ENCODE results near the gene GARIN5B. TPM values are rescaled to one million over a fixed set of nuclear protein-coding genes. Genes with fewer than 3 reads are reported as not detected.

GARIN5B gene
- polyA plus RNA-seq, 1 donor from 2014 or later: not detected

DNA sequence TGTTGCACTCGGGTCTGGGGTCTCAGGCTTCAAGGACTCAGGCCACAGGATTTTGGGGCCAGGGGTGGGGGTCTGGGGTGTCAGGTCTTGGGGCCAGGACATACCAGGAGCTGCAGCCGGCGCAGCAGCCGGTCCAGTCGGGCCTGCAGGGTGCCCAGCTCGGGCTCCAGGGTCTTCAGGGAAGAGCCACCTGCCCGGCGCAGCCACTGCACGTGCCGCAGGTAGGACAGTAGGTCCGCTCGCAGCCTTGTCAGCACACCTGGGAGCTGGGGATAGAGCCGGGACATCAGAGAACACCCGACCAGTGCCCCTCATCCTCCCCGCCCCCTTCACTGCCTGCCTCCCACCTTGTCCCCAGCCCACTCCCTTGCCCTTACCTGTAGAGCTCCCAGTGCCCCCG lies 5.0 kb upstream of the GARIN5B start:
- TF ChIP-seq SMC3 (conservative IDR thresholded peaks at IDR 0.05; ENCODE audit: poor library complexity): no peak
- TF ChIP-seq, protein P1, sequence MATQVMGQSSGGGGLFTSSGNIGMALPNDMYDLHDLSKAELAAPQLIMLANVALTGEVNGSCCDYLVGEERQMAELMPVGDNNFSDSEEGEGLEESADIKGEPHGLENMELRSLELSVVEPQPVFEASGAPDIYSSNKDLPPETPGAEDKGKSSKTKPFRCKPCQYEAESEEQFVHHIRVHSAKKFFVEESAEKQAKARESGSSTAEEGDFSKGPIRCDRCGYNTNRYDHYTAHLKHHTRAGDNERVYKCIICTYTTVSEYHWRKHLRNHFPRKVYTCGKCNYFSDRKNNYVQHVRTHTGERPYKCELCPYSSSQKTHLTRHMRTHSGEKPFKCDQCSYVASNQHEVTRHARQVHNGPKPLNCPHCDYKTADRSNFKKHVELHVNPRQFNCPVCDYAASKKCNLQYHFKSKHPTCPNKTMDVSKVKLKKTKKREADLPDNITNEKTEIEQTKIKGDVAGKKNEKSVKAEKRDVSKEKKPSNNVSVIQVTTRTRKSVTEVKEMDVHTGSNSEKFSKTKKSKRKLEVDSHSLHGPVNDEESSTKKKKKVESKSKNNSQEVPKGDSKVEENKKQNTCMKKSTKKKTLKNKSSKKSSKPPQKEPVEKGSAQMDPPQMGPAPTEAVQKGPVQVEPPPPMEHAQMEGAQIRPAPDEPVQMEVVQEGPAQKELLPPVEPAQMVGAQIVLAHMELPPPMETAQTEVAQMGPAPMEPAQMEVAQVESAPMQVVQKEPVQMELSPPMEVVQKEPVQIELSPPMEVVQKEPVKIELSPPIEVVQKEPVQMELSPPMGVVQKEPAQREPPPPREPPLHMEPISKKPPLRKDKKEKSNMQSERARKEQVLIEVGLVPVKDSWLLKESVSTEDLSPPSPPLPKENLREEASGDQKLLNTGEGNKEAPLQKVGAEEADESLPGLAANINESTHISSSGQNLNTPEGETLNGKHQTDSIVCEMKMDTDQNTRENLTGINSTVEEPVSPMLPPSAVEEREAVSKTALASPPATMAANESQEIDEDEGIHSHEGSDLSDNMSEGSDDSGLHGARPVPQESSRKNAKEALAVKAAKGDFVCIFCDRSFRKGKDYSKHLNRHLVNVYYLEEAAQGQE (IDR thresholded peaks at IDR 0.05; ENCODE audit: borderline replicate concordance): no peak
- TF ChIP-seq MXI1 (conservative IDR thresholded peaks at IDR 0.05; ENCODE audit: poor library complexity, severe bottlenecking): no peak
- TF ChIP-seq RAD21 (conservative IDR thresholded peaks at IDR 0.05): no peak
- no peak for TF ChIP-seq TAF1 (IDR thresholded peaks at IDR 0.05; ENCODE audit: low read depth)
- TF ChIP-seq EZH2 (IDR thresholded peaks at IDR 0.05; ENCODE audit: borderline replicate concordance, insufficient read depth, low read length, poor library complexity, severe bottlenecking): no peak
- no peak for TF ChIP-seq POLR2AphosphoS5 (IDR thresholded peaks at IDR 0.05)
- TF ChIP-seq, protein P2, sequence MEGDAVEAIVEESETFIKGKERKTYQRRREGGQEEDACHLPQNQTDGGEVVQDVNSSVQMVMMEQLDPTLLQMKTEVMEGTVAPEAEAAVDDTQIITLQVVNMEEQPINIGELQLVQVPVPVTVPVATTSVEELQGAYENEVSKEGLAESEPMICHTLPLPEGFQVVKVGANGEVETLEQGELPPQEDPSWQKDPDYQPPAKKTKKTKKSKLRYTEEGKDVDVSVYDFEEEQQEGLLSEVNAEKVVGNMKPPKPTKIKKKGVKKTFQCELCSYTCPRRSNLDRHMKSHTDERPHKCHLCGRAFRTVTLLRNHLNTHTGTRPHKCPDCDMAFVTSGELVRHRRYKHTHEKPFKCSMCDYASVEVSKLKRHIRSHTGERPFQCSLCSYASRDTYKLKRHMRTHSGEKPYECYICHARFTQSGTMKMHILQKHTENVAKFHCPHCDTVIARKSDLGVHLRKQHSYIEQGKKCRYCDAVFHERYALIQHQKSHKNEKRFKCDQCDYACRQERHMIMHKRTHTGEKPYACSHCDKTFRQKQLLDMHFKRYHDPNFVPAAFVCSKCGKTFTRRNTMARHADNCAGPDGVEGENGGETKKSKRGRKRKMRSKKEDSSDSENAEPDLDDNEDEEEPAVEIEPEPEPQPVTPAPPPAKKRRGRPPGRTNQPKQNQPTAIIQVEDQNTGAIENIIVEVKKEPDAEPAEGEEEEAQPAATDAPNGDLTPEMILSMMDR (IDR thresholded peaks at IDR 0.05; ENCODE audit: poor library complexity, severe bottlenecking): no peak
- no peak for TF ChIP-seq EP300 (conservative IDR thresholded peaks at IDR 0.05; ENCODE audit: poor library complexity, severe bottlenecking)
- H4K20me1 ChIP-seq (ENCODE audit: insufficient read depth): no peaks in the 10 kb centered on the region
- no peaks in the 10 kb centered on the region for H3K9me3 ChIP-seq (ENCODE audit: low read length)
- H3K9me2 ChIP-seq (ENCODE audit: insufficient read depth, low read length): no peaks in the 10 kb centered on the region
- no peaks in the 10 kb centered on the region for H3K79me2 ChIP-seq (replicated peaks; ENCODE audit: insufficient read depth, low read length)
- H3K27me3 ChIP-seq (ENCODE audit: insufficient read depth, low read depth, low read length): peaks cover 35% of the 10 kb centered on the region
- no peaks in the 10 kb centered on the region for H3K36me3 ChIP-seq (ENCODE audit: insufficient read depth, low read length)
- H3K27ac ChIP-seq (ENCODE audit: low read length): no peak overlapping the region
- H3K4me3 ChIP-seq (ENCODE audit: low read length): no peak overlapping the region
- H3K9ac ChIP-seq (ENCODE audit: low read length): no peak overlapping the region
- no peak overlapping the region for H2AFZ ChIP-seq (ENCODE audit: low read depth, low read length)
- H3F3A ChIP-seq (ENCODE audit: insufficient read depth, low read length, poor library complexity, severe bottlenecking): no peaks in the 10 kb centered on the region
- no peak overlapping the region for H3K4me2 ChIP-seq (ENCODE audit: low read length)

DNA sequence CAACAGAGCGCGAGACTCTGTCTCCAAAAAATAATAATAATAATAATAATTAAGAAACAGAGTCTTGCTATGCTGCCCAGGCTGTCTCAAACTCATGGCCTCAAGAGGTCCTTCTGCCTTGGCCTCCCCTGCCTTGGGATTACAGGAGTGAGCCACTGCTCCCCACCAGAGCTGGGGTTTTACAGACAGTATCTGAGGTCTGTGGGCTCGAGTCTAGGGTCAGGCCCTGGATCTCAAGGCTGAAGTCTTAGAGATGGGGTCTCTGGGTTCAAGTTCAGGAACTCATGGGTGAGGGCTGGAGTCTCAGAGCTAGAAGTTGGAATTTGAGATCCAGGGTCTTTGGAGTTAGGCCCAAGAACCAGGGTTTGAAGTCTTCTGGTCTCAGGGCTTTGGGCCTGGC lies 3.7 kb upstream of the GARIN5B start:
- H3K4me3 ChIP-seq (ENCODE audit: low read length): no peak overlapping the region
- no peaks in the 10 kb centered on the region for H3K9me2 ChIP-seq (ENCODE audit: insufficient read depth, low read length)
- H2AFZ ChIP-seq (ENCODE audit: low read depth, low read length): no peak overlapping the region
- H3K36me3 ChIP-seq (ENCODE audit: insufficient read depth, low read length): no peaks in the 10 kb centered on the region
- TF ChIP-seq, protein P1 (IDR thresholded peaks at IDR 0.05; ENCODE audit: borderline replicate concordance): no peak
- TF ChIP-seq TAF1 (IDR thresholded peaks at IDR 0.05; ENCODE audit: low read depth): no peak
- TF ChIP-seq EP300 (conservative IDR thresholded peaks at IDR 0.05; ENCODE audit: poor library complexity, severe bottlenecking): no peak
- no peak for TF ChIP-seq RAD21 (conservative IDR thresholded peaks at IDR 0.05)
- no peak for TF ChIP-seq MXI1 (conservative IDR thresholded peaks at IDR 0.05; ENCODE audit: poor library complexity, severe bottlenecking)
- no peaks in the 10 kb centered on the region for H3K79me2 ChIP-seq (replicated peaks; ENCODE audit: insufficient read depth, low read length)
- no peak overlapping the region for H3K27ac ChIP-seq (ENCODE audit: low read length)
- no peak overlapping the region for H3K9ac ChIP-seq (ENCODE audit: low read length)
- peaks cover 35% of the 10 kb centered on the region for H3K27me3 ChIP-seq (ENCODE audit: insufficient read depth, low read depth, low read length)
- no peaks in the 10 kb centered on the region for H4K20me1 ChIP-seq (ENCODE audit: insufficient read depth)
- H3F3A ChIP-seq (ENCODE audit: insufficient read depth, low read length, poor library complexity, severe bottlenecking): no peaks in the 10 kb centered on the region
- H3K9me3 ChIP-seq (ENCODE audit: low read length): no peaks in the 10 kb centered on the region
- no peak overlapping the region for H3K4me2 ChIP-seq (ENCODE audit: low read length)
